Bone marrow (tissue), 2 donors: ENCODE measurements around the gene TSPAN32.
"Not testable (repeated sequence)": the region's sequence is repeated elsewhere in the genome, so short reads cannot be mapped to it uniquely, and the experiment has no call there.

Experiments
- DNase-seq, 2 donors: peaks; one replicate each; lab custom pipeline; 2025; lab: John Stamatoyannopoulos, UW

Gene TSPAN32

GRCh38 chr11:2316169-2316962 is 14.6 kb downstream of the TSPAN32 start:
- no peak for DNase-seq

DNA sequence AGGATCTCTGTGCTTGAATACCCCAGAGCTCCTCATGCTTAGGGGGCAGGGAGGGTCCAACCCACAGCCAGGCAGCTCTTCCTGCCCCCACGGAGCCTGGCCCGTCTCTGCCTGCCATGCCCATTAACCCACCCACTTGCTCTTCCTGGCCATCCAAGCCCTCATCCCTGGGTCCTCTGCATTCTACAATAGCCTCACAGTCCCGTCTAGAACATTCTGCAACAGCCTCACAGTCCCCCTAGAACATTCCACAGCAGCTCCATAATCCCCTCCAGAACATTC is 15.1 kb downstream of the TSPAN32 start:
- no peak for DNase-seq

DNA sequence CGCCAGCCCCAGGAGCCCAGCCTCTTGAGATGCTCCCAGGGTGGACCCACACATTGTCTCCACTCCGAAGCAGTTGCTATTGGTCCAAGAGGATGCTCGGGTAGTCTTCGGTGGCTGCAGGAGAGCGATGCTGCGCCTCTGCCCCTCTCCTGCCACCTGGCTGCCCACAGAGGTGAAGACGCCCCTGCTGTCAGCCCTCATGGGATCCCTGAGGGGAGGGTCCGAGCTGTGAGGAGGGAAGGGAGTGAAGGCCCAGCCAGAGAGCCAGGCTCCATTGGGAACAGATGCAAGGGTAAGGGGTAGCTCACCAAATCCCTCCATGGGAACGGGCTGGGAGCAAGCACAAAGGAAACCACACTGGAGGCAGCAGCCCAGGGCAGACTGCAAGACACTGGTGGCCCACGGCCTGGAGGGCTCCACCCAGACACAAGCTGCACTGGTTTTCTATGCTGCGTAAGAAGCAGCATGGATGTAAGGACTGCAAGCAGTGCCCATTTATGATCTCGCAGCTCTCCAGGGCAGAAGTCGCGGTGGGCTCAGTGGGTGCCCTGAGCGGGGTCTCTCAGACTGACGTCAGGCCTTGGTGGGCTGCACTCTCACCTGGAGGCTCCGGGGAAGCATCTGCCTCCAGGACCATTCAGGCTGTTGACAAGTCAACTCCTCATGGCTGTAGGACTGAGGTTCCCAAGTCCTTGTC is 15.7 kb downstream of the TSPAN32 start:
- DNase-seq, result no peak

GRCh38 chr11:2318123-2318522 is 16.3 kb downstream of the TSPAN32 start:
- DNase-seq, result no peak

DNA sequence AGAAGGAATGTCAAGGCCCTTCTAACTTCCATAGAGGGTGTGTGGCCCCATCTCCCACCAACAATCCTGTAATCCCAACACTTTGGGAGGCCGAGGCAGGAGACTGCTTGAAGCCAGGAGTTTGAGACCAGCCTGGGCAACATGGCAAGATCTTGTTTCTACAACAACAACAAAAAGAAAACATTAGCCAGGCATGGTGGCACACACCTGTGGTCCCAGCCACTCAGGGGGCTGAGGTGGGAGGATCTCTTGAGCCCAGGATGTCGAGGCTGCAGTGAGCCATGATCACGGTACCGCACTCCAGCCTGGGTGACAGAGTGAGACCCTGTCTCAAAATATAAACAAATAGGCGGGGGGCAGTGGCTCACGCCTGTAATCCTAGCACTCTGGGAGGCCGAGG is 16.9 kb downstream of the TSPAN32 start:
- no peak for DNase-seq

DNA sequence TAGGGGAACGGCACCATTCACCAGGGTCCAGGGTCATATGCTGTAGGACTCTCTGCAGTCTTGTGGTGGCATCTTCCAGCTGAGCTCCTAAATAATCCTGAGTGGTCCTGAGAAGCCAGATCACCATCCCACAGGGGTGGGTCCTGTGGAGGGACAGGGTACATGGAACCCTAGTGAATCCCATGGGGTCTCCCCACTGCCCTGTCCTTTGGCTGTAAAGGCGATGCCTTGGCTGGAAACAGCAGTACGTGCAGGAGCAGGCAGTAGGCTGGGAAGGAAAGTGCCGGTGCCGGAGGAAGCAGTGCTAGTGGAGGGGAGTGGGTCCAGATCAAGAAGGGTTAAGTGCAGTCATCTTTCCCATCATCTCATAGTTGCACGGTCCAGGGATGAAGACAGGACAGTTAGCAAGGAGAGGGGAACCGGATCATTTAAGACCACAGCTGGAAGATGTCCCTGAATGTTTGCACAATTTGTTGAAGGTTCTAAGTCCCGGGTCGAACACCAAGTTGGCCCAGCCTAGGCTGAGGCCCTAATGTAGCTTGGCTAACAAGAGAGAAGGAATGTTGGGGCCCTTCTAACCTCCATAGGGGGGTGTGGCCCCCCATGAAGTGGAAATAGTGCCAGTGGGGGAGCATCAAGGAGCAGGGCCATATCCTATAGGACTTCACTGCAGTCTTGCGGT is 18.1 kb downstream of the TSPAN32 start:
- no peak for DNase-seq

DNA sequence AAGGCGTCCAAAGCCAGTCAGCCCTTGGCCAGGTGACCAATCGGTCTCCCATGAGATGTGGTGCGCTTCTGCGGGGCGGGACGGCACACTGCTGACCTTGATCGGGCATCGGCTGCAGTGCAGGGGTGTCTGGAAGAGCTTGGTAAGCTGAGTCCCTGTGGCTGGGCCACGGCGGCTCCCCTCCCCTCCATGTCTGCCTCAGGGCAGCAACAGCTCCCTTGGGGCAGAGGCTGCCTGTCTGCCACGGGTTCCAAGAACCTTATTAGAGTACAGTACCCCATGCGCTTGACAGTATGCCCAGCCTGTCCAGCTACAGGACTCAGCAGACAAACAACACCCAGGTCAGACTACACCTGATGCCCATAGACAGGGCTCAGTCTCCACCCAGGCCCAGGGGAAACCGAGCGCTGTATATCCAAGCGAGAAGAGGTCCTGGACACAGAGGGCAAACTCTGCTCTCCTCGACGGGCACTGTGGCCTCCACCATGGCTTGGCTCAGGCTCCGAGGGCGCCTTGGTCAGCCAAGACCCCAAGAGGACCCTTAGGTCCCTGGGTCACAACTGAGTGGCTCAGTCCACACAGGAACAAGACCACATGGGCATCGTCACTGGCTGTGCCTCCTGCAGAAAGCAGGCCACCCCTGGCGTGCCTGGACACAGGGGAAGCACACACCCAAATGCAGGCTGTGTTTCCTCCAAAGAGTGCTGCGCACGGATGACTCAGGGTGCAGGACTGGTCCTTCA is 18.9 kb downstream of the TSPAN32 start:
- DNase-seq, result no peak

DNA sequence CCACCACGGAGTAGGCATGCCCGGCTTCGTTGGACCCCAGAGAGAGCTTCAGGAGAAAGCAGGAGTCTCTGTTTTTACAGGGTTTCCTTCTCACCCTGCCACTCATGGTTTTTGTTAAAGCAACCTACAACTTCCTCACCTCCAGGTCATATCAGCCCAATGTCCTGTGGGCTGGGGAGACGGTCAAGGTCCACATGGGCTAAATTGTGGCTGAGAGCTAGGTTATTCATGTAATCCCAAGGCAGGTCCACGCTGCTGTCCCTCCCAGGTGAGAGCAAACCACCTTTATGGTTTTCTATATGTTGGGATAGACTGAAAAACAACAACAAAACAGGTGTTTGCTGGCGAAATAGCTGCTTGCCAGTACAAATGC is 19.5 kb downstream of the TSPAN32 start:
- DNase-seq, result no peak

DNA sequence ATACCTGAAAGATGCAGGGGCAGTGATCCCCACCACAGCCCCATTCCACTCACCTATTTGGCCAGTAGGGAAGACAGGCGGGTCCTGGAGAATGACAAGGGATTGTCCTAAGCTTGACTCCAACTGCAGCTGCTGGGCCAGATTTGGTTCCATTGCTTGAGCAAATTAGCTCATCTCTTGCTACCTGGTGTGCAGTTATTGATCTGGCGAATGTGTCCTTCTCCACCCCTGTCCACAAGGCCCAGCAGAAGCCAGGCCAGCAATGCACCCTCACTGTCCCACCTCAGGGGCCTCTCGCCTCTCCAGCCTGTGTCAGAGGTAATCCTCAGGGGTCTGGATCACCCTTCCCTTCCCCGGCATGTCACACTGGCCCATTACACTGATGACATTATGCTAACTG is 23.3 kb downstream of the TSPAN32 start:
- no peak for DNase-seq

GRCh38 chr11:2325719-2326118 is 23.9 kb downstream of the TSPAN32 start:
- DNase-seq, result no peak

DNA sequence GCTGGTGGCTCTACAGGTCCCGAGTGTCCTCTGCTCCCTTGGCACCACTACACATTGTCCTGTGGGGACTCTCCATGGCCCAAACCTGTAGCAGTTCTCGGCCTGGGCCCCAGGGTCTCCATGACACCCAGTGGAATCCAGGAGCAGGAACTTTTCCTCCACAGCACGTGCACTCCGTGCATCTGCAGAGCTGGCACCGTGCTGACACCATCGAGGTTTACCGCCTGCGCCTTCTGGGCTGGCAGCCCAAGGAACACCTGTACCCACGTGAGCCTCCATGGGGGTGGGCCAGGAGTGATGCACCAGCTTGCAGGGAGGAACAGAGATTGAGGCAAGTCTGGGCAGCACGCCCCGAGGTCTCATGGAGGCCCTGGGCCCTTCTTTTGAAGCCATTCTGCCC is 25.2 kb downstream of the TSPAN32 start:
- no peak for DNase-seq

DNA sequence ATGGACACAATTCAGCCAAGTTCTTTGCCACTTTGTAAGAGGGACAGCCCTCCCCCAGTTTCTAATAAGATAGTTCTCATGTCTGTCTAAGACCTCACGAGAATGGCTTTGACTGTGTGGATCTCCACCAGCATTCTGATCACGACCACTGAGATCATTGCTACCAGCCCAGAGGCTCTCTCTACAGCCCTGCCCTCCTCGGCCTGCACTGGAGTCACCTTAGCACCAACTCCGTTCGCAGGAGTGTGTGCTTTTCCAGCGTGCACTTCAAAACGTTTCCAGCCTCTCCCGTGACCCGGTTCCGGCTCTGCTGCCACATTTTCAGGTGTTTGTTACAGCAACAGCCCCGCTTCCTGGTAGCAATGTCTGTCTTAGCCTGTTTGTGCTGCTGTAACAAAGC is 26.2 kb downstream of the TSPAN32 start:
- DNase-seq, result no peak

DNA sequence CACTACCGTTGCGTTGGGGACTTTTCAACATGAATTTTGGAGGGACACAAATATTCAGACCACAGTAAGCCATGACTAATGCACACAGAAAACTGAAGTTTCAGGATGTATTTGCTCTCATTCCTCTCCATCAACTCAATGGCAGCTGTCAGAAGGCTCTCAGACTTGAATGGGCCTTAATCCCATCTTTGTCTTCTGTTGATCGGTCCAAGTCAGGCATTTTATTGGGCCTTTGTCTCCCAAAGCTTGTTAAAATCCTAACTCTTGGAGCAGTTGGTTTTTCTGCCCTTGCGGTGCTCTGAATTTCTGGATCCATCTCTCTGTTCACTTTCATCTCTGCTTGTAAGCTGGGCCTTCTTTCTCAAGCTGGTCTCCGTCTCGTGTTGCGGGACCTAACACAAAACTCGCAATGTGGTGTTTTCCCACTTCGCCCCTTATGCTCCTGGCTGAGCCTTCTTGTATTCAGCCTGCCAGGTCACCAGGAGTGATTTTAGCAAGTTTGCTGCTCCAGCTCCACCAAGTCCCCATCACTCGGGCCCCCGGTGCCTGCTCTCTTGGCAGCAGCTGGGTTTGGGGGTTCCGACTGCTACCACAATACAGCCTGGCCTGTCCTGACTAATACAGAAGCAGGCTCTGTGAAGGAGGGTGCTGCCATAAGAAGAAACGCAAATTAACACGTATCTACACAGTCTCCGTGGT is 27.0 kb downstream of the TSPAN32 start:
- no peak for DNase-seq

DNA sequence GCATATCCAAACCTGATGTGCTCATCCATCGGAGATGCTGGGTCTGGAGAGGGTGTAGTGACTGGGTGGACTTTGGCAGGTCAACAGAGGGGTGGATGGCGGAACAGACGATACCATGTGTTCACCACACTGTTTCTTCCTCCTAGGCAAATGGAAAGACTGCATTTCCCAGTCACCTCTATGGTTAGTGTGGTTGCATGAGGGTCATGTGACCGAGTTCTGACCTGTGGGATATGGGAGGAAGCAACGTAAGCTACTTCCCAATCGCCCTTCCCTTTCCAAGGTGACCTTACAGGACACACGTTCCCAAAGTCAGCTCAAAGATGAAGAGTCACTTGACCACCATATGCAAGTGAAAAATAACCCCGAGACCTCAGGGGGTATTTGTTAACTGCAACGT is 27.7 kb downstream of the TSPAN32 start:
- DNase-seq, result no peak

DNA sequence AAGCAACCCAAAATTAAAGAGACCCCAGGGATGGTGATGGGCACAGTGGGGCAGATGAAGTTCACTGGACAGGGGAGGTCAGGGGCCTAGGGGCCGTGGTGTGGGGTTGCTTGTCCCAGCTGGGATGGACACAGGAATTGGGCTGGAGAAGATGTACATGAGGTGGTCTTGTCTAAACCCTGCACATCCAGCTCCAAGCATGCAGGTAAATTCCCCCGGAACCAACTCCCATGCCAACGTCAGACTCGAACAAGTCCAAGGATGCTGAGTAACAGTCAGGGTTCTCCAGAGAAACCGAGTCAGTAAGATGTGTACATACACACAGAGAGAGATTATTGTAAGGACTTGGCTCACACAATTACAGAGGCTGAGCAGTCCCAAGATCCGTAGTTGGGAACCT is 28.9 kb downstream of the TSPAN32 start:
- DNase-seq, result no peak

DNA sequence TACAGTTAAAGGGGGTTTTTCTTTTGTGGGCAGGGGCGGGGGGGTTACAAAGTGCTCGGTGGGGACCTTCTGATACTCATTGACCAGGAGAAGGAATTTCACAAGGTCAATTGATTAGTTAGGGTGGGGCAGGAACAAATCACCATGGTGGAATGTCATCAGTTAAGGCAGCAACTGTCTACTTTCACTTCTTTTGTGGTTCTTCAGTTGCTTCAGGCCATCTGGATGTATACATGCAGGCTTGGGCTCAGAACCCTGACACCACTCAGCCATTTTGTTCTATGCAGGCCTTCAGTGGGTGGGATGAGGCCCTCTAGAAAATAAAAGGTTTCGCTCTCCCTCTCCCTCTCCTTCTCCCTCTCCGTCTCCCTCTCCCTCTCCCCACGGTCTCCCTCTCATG is 29.6 kb downstream of the TSPAN32 start:
- no peak for DNase-seq

GRCh38 chr11:2332569-2332968 is 30.8 kb downstream of the TSPAN32 start:
- not testable (repeated sequence) for DNase-seq

GRCh38 chr11:2333486-2334205 is 31.8 kb downstream of the TSPAN32 start:
- DNase-seq, result not testable (repeated sequence)

- DNase-seq, result not testable (repeated sequence)
These were observed 33.5 kb downstream of the TSPAN32 start for GRCh38 chr11:2335286-2335685.

- DNase-seq, result not testable (repeated sequence)
These were observed 36.9 kb downstream of the TSPAN32 start for GRCh38 chr11:2338760-2339159.

DNA sequence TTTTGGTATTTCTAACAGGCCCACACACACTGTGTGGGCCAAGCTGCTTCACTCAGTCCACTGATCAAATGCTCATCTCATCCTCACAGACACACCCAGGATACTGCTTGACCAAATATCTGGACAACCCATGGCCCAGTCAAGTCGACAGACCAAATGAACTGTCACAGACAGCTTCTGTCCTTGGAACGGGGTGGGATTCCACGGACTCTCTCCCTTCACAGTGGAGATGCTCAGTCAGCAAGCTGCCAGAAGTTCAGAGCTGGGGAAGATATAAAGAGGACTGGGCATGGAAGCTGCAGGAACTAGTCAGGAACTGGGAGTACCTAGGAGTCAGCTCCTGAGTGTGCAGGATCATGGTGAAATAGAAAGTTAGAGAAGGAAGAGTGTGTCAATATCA is 40.7 kb downstream of the TSPAN32 start:
- DNase-seq, result no peak
